ENCODE data around the gene TARM1. TPM values are rescaled to one million over a fixed set of nuclear protein-coding genes. Genes with fewer than 3 reads are reported as not detected.
"Not testable (repeated sequence)": the region's sequence is repeated elsewhere in the genome, so short reads cannot be mapped to it uniquely, and the experiment has no call there.

The TARM1 gene
- total RNA-seq, 1 donor from 2014 or later = not detected

DNA sequence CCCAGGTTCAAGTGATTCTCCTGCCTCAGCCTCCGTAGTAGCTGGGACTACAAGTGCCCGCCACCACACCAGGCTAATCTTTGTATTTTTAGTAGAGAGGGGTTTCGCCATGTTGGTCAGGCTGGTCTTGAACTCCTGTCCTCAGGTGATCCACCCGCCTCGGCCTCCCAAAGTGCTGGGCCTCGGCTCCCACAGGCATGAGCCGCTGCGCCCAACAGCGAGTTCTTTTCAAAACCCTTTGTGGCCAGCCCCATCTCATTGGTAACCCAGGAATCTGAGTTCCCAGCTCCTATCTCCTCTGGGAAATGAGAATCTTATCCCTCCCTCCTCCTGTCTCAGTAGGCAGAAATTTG is 18.7 kb upstream of the TARM1 start:
- not testable (repeated sequence) for DNase-seq (ENCODE audit: low spot score)

DNA sequence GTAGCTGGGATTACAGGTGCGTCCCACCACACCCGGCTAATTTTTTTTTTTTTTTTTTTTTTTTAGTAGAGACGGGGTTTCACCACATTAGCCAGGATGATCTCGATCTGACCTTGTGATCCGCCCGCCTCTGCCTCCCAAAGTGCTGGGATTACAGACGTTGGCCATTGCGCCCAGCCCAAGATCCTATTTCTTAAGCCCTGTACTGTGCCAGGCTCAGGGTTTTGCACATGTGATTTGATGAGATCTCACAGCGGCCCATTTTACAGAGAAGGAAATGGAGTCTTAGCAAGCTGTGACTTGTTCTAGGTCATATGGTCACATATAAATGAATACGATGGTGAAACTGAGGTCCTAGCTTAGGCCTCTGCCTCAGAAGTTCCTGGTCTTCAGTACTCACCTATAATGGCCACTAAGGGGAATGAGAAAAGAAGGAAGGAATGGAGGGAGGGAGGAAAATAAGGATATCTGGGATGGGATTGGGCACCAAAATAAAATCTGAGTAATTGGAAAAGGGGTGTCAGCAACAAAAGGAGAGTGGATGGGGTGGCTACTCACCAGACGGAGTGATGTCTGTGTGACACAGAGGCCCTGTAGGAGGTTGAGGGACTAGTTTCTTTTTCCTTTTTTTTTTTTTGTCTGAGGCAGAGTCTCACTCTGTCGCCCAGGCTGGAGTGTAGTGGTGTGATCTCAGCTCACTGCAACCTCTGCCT is 18.2 kb upstream of the TARM1 start:
- no peak for DNase-seq (ENCODE audit: low spot score)

DNA sequence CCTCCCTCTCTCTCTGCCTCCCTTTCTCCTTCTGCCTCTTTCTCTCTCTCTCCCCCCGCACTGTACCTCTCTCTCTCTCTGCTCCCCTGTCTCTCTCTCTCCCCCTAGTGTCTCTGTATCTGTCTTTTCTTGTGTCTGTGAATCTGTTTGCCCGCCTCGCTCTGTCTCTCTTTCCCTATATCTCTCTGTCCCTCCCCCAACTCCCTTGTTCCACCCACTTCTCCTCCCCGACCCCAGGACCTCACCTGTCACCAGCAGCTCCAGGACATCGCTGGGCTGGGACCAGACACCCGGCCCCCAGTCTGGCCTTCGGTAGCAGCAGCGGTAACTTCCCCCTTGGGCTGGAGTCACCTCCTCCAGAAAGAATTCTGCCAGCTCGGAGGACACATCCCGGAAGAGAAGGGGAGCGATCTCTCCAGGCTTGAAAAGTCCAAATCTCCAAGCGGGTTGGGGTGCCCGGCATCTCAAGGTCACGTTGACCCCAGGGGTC is 15.5 kb upstream of the TARM1 start:
- DNase-seq (ENCODE audit: low spot score) = no peak

DNA sequence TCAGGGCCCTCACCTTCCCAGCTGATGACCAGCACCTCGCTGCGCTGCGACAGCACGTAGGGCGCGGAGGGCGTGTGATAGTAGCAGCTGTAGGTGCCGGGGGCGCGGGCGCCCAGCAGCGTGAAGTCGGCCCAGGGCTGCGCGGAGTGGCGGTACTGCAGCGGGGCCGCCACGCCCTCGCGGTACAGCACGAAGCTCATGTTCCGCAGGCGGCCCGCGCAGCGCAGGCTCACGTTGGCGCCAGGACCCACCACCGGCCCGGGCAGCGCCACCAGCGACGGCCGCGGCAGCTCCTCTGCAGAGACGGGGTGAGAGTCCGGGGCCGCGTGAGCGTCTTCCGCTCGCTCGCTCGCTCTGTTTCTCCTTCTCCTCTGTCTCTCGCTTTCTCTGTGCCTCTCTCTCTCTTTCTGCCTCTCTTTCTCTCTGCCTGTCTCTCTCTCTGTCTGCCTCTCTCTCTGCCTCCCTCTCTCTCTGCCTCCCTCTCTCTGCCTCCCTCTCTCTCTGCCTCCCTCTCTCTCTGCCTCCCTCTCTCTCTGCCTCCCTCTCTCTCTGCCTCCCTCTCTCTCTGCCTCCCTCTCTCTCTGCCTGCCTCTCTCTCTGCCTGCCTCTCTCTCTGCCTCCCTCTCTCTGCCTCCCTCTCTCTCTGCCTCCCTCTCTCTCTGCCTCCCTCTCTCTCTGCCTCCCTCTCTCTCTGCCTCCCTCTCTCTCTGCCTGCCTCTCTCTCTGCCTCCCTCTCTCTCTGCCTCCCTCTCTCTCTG is 14.9 kb upstream of the TARM1 start:
- not testable (repeated sequence) for DNase-seq (ENCODE audit: low spot score)

DNA sequence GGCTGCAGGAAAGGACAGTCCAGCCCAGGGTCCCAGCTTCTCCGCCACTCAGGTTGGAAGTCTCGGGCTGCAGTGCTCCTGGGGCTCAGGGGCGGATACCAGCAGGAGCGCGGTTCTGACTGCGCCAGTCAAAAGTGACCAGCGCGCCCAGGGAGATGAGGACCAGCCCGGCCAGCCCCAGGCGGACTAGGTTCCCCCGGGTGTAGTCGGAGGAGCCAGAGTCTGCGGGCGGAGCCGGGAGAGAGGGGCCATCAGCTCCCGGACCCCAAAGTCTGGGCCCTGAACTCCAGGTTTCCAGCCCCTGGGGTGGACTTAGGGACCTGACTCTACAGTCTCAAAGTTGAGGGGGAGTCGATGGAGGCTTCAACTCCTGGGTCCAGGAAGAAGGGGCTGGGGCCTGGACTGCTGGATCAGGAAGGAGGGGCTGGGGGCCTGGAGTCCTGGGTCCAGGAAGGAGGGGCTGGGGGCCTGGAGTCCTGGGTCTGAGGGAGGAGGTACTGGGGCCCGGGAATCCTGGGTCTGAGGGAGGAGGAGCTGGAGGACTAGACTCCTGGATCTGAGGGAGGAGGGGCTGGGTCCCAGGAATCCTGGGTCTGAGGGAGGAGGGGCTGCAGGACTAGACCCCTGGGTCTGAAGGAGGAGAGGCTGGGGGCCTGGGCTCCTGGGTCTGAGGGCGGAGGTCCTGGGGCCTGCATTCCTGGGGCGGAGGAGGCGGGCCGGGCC is 14.1 kb upstream of the TARM1 start:
- DNase-seq (ENCODE audit: low spot score) = no peak

DNA sequence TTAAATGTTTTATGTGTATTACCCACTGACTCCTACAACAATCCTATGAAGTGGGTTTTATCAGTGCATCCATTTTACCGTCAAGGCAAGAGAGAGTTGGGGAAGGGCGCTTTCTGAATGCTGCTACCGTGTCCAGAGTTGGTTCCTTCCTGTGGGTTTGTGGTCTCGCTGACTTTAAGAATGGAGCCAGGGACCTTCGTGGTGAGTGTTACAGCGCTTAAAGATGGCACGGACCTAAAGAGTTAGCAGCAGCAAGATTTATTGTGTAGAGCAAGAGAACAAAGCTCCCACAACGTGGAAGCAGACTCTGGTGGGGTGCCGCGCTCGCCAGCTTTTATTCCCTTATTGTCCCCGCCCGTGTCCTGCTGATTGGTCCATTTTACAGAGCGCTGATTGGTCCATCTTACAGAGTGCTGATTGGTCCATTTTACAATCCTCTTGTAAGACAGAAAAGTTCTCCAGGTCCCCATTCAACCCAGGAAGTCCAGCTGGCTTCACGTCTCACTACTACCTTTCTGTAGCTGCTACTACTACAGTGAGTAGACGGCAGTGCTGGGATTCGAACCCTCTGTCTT is 13.3 kb upstream of the TARM1 start:
- DNase-seq (ENCODE audit: low spot score) = no peak

DNA sequence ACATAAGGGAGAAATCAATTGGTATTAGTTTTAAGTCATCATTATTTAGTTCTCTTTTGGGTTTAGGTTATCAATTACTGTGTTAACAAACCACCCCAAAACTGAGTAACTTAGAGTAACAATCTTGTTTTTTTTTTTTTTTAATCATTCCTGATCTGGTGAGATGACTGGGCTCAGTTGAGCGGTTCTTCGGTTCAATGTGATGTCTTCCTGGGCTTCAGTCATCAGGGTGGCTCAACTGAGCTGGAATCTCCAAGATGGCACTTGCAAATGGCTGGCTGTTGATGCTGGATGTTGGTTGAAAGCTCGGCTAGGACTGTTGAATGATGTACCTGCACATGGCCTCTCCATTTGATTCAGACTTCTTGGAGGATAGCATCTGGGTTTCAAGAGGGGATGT is 3.2 kb upstream of the TARM1 start:
- no peak for DNase-seq (ENCODE audit: low spot score)

DNA sequence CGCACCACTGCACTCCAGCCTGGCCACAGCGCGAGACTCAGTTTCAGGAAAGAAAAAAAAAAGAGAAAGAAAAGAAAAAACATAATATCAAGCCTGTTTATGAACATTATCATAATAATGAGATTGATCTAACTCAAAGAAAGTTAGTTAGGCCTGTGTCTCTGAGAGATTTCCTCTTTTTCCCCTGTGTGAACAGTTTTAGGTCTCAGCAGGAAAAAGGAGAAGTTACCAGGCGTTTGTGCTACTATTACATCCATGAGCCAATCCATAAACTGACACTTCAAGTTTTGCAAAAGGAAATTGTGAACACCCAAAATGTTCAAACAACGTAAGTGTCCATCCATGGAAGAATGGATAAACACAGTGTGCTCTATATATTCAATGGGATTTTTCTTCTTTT is 3.8 kb downstream of the TARM1 start:
- DNase-seq (ENCODE audit: low spot score) = no peak

DNA sequence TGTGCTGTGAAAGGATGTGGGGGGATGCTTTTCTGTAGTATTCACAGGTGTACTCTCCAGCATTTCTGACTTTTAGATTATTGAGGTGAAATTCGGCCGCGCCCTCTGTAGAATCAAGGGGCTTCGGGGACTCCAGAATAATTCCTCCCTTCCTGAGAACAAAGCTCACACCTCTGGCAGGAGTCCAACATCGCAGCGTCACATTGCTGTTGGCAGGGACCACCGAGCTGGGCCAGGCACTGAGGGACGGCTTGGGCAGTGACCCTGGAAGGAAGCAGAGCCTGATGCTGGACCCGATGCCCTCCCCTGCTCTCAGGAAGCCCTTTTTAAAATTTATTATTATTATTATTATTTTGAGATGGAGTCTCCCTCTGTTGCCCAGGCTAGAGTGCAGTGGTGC is 6.3 kb downstream of the TARM1 start:
- DNase-seq (ENCODE audit: low spot score) = no peak

DNA sequence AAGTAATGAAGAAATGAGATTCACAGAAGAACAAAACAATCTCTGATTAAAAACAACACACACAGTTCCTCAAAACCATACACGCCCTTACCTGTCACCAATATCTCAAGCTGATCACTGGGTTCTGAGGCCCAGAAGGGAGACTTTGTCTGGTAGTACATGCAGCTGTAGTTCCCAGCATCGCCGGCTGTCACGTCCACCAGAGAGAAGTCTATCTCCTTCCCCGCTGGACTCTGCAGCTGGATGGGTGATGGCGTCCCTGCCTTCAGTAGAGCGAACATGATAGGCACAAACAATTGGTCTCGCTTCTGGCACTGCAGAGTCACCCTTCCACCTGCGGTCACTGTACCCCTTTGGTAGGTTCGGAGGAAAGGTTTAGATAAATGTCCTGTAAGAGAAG is 7.3 kb downstream of the TARM1 start:
- no peak for DNase-seq (ENCODE audit: low spot score)

DNA sequence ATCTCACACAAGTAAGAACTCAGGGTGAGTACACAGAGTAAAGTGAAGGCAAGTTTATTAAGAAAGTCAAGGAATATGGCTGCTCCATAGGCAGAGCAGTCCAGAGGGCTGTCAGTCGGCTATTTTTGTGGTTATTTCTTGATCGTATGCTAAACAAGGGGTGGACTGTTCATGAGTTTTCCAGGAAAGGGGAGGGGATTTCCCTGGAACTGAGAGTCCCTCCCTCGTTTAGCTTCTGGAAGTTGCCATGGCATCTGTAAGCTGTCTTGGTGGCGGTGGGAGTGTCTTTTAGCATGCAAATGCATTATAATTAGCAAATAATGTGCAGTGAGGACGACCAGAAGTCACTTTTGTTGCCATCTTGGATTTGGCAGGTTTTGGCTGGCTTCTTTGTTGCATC is 11.7 kb downstream of the TARM1 start:
- DNase-seq (ENCODE audit: low spot score) = no peak

DNA sequence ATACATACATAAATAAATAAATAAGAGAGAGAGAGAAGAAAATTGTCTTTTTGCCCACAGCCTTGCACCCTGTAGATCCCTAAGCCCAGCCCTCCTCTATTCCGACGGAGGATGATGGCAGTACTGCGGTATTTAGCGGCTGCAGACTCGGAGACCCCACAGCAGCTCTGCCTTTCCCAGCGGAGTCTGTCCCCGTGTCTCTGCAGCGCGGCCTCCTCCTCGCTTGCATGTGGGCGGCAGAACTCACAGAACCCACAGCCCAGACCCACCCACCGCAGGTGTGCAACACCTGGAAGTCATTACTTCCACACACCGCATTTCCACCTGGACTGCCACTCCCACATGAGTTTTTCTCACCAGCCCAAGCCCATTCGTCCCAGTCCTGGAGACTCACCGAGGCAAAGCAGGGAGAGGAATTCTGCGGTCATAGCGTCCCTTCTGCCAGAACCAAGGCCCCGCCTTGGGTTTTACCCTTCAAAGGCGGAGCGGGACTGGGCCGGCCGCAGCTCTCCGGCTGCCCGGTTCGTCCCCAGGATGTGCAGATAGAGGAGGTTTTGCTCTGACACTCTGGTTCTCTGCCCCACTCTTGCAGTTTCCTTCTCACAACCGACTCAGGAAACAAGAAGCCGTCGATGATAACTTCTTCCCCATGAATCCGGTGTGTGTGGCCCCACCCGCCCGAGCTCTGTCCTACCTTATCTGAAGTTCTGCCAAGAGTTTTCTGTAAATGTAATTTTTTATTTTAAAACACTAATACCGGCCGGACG is 17.6 kb downstream of the TARM1 start, which contains the start of gene VSTM1:
VSTM1 (minus strand) TSS at position 548 of the 767 bp plus-strand sequence; CDS start at position 428, 120 bp downstream.
- no peak for DNase-seq (ENCODE audit: low spot score)

DNA sequence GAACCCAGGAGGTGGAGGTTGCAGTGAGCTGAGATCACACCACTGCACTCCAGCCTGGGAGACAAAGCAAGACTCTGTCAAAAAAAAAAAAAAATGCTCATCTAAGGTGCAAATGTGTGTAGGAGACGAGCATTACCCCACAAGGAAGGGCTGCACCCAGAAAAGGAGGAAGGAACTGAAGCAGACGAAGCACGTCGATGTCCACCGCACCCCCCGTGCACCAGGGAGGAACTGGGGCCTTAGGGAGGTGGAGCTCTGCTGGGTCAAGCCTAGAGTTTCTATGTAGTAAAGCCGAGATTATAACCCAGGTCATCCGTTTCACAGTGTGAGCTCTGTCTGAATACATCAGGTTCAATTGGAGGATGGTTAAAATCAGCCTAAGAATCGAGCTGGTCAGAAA is 18.5 kb downstream of the TARM1 start:
- no peak for DNase-seq (ENCODE audit: low spot score)

DNA sequence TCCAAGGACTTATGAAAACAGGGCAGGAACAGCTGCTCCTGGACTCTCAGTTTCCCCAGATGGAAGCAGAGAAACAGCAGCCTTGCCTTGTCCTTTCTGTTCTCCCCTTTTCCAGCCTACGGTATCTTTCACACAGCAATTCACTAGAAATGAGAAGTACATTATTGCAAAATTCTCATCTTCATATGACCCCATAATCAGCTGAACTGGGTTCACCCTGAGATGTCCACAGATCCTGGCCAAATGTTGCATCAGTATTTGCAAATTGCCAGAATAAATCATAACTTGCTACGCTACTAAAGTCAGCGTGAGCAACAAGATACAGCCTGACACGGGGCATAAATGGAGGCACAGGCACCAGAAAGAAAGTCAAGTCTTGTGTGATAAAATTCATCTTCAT is 33.5 kb downstream of the TARM1 start:
- DNase-seq (ENCODE audit: low spot score) = no peak

DNA sequence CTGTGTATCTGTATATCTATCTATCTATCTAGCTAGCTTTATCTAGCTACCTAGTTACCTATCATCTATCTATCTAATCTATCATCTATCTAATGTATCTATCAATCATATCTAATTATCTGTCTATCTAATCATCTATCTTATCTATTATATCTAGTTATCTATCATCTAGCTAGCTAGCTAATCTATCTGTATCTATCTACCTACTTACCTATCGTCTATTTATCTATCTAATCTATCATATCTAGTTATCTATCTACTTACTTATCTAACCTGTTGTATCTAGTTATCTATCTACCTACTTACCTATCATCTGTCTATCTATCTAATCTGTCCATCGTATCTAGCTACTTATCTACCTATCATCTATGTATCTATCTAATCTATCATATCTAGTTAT is 35.4 kb downstream of the TARM1 start:
- no peak for DNase-seq (ENCODE audit: low spot score)

DNA sequence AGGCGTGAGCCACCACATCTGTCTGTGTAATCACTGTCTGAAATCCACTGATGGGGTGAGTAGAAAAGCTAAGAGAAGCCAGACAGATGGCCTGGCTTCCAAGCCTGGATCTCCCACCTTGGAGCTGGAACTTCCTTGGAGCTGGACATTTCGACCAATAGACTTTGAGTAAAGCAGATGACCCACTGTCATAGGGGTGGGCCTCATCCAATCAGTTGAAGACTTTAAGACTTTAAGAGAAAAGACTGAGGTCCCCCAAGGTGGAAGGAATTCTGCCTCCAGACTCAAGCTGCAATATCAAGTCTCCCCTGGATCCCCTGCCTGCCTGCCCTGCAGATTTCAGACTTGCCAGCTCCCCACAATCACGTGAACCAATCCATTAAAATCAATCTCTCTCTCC is 38.2 kb downstream of the TARM1 start:
- DNase-seq (ENCODE audit: low spot score) = no peak

DNA sequence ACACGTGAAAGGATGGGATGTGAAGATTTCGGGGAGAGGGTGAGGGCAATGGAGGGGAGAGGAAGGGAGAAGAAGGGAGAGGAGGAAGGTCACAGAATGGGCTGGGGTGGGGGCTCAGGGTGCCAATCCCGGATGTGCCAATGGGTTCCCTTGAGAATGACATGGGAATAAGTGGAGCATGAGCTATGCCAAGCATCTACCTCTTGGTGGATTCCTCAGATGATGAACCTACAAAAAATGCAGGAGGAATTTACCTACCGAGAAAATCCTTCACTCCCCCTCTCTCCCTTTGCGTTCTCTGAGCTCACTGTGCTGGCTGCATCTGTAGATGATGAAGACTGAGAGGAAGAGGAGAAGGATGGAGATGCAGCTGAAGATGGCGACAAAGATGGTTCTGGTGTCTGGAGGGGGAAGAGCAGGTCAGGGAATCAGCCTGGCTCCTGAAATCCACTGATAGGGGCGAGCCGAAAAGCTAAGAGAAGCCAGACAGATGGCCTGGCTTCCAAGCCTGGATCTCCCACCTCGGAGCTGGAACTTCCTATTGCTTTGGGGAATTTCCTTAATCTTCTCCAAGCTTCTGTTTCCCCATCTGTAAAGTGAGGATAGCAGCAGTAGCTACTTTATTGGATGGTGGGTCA is 39.1 kb downstream of the TARM1 start:
- no peak for DNase-seq (ENCODE audit: low spot score)

DNA sequence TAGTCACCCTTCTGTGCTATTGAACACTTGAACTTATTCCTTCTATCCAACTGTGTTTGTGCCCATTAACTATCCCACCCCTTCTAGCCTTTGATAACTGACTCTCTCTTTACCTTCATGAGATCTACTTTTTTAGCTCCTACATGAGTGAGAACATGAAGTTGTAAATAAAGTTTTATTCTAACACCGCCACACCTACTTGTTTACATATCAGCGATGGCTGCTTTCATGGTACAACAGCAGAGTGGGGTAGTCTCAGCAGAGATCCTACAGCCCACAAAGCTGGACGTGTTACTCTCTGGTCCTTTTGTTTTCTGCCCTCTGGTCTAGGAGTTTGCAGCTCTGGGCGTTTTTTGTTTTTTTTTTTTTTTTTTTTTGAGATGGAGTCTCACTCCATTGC is 41.2 kb downstream of the TARM1 start:
- DNase-seq (ENCODE audit: low spot score) = no peak

DNA sequence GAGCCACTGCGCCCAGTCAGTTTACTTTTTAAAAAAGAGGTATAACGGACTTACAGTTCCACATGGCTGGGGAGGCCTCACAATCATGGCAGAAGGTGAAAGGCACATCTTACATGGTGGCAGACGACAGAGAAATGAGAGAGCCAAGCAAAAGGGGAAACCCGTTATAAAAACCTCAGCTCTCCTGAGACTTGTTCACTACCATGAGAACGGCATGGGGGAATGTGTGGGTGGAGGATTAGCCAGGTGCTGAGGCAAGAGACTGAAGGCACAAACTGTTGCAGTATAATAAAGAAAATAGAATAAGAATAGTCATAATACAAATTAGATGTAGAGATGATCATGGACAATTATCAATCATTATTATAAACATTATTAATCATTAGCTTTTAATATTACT is 44.6 kb downstream of the TARM1 start:
- DNase-seq (ENCODE audit: low spot score) = not testable (repeated sequence)

DNA sequence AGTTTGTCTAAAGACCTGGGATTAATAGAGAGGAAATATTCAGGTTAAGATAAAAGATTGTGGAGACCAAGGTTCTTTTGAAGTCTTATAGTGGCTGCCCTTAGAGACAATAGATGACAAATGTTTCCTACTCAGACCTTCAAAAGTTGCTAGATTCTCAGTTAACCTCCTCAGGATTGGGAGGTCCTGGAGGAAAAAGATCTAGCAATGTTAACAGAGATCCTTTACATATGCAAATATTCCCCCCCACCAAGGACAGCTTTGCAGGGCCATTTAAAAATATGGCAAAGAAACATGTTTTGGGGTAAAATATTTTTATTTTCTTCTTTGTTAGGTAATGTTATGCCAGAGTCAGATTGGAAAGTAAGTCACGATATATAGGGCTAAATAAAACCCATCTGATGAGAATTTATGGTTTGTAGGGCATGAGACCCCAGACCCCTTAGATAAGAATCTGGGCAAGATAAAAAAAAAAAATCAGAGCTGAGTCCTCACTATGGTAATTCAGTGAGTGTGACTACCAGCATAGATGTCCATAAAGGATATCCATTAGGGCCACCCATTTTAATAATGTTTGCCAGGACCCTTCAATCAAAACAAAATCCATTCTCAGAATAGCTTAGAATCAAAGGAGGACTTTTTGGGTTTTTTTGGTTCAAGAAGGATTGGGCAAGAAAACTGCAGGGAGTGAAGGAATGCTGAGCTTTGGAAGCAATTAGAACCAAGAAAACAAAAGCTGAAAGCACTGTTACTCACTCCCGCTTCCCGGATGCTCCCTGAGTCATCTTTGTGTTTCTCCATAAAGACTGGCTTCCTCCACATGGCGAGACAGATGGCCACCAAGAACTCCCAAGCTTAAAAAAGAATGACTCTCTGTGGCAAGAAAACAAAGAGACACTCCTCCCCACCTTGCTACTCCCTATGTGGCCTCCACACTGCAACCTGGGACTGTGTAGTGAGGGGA is 45.7 kb downstream of the TARM1 start:
- no peak for DNase-seq (ENCODE audit: low spot score)

Measured in ureter (tissue), 1 donor.